PFSK-1 (cell line): ENCODE results near the gene ORC4.

ENCODE experiments used
- FOXP2 ChIP-seq: optimal IDR thresholded peaks from 2 replicates; pipeline ENCODE3; 2011; ENCODE audit warnings: borderline replicate concordance, control low read depth, inconsistent platforms; ENCODE audit not compliant: insufficient read depth; ENCODE audit errors: extremely low read length, extremely low read depth
- POLR2AphosphoS5 ChIP-seq: IDR thresholded peaks from 2 replicates; pipeline ENCODE4 v1.6.1; 2012; ENCODE audit warnings: low read depth, mild to moderate bottlenecking, control low read depth, low read length, moderate library complexity
- REST ChIP-seq, 2 experiments: IDR thresholded peaks; 2 replicates each; pipeline versions ENCODE4 v1.6.1 to v1.8.0; 2011 to 2012; ENCODE audit warnings: low read depth in 2 of 2, low read length in 2 of 2, control low read depth in 1 of 2, inconsistent platforms in 1 of 2, mild to moderate bottlenecking in 1 of 2, moderate library complexity in 1 of 2; ENCODE audit not compliant: insufficient read depth in 1 of 2
- SIN3A ChIP-seq: IDR thresholded peaks from 2 replicates; pipeline ENCODE4 v1.6.1; 2012; ENCODE audit warnings: mild to moderate bottlenecking, low read length, moderate library complexity, borderline replicate concordance; ENCODE audit not compliant: insufficient read depth
- TAF1 ChIP-seq: IDR thresholded peaks from 2 replicates; pipeline ENCODE4 v1.6.1; 2012; ENCODE audit warnings: low read length, control low read depth, borderline replicate concordance; ENCODE audit not compliant: insufficient read depth

ORC4 gene

GRCh38 chr2:148042219-148042618 is 21.7 kb upstream of the ORC4 start:
- TF ChIP-seq REST (IDR thresholded peaks at IDR 0.05; ENCODE audit: insufficient read depth in 1 of 2, low read depth in 2 of 2, low read length in 2 of 2) (no peak), SIN3A (no peak), TAF1 (no peak), FOXP2 (no peak), POLR2AphosphoS5 (no peak)

GRCh38 chr2:148039783-148040182 is 19.2 kb upstream of the ORC4 start:
- TF ChIP-seq REST (IDR thresholded peaks at IDR 0.05; ENCODE audit: insufficient read depth in 1 of 2, low read depth in 2 of 2, low read length in 2 of 2) (no peak), SIN3A (no peak), FOXP2 (no peak), TAF1 (no peak), POLR2AphosphoS5 (no peak)

- no peak for TF ChIP-seq SIN3A
Measured at GRCh38 chr2:148032215-148032614, 11.7 kb upstream of the ORC4 start.

- no peak for TF ChIP-seq POLR2AphosphoS5
- no peak for TF ChIP-seq REST (IDR thresholded peaks at IDR 0.05; ENCODE audit: insufficient read depth in 1 of 2, low read depth in 2 of 2, low read length in 2 of 2)
- no peak for TF ChIP-seq SIN3A
- TF ChIP-seq FOXP2: no peak
- TF ChIP-seq TAF1: no peak
Measured at GRCh38 chr2:148031152-148031551, 10.6 kb upstream of the ORC4 start.

- TF ChIP-seq FOXP2: no peak
- TF ChIP-seq TAF1: no peak
Measured at GRCh38 chr2:148028781-148029180, 8.2 kb upstream of the ORC4 start.

- TF ChIP-seq FOXP2 (no peak), SIN3A (no peak), TAF1 (no peak), REST (IDR thresholded peaks at IDR 0.05; ENCODE audit: insufficient read depth in 1 of 2, low read depth in 2 of 2, low read length in 2 of 2) (no peak), POLR2AphosphoS5 (no peak)
Measured at GRCh38 chr2:148027822-148028221, 7.3 kb upstream of the ORC4 start.
